Measurements from ENCODE around the gene FAM171A2.
"Not testable (repeated sequence)": the region's sequence is repeated elsewhere in the genome, so short reads cannot be mapped to it uniquely, and the experiment has no call there.

Gene FAM171A2

GRCh38 chr17:44343510-44344209, 20.0 kb downstream of the FAM171A2 start:
- DNase-seq: no peak

- not testable (repeated sequence) for DNase-seq
Measured at GRCh38 chr17:44340553-44340952, 23.1 kb downstream of the FAM171A2 start.

GRCh38 chr17:44338702-44339101, 25.0 kb downstream of the FAM171A2 start:
- no peak for DNase-seq

- no peak for DNase-seq
Measured at GRCh38 chr17:44335968-44336367, 27.7 kb downstream of the FAM171A2 start.

GRCh38 chr17:44335564-44335963, 28.1 kb downstream of the FAM171A2 start:
- no peak for DNase-seq

- DNase-seq: no peak
Measured at GRCh38 chr17:44334727-44335126, 28.9 kb downstream of the FAM171A2 start.

- no peak for DNase-seq
Measured at GRCh38 chr17:44334315-44334714, 29.3 kb downstream of the FAM171A2 start.

GRCh38 chr17:44333371-44333770, 30.3 kb downstream of the FAM171A2 start:
- DNase-seq: no peak

- DNase-seq: peak; percentile 82
Measured at GRCh38 chr17:44331249-44331760, 32.3 kb downstream of the FAM171A2 start.

GRCh38 chr17:44330263-44330662, 33.4 kb downstream of the FAM171A2 start:
- DNase-seq: not testable (repeated sequence)

GRCh38 chr17:44329516-44329915, 34.1 kb downstream of the FAM171A2 start:
- not testable (repeated sequence) for DNase-seq

- no peak for DNase-seq
Measured at GRCh38 chr17:44327715-44328449, 35.8 kb downstream of the FAM171A2 start.

GRCh38 chr17:44326861-44327444, 36.7 kb downstream of the FAM171A2 start:
- DNase-seq: peak; percentile 95

- peak; percentile 93 for DNase-seq
Measured at GRCh38 chr17:44324571-44325275, 38.9 kb downstream of the FAM171A2 start, which contains the start of gene SLC25A39. Gene SLC25A39, minus strand, starts transcription at chr17:44324823. Its CDS starts 1,261 bp downstream, at chr17:44323562.

GRCh38 chr17:44324092-44324570, 39.5 kb downstream of the FAM171A2 start:
- peak; percentile 45 for DNase-seq

- DNase-seq: no peak
Measured at GRCh38 chr17:44323359-44324091, 40.1 kb downstream of the FAM171A2 start.

GRCh38 chr17:44322236-44322895, 41.3 kb downstream of the FAM171A2 start:
- DNase-seq: no peak

GRCh38 chr17:44321246-44322120, 42.2 kb downstream of the FAM171A2 start:
- no peak for DNase-seq

- DNase-seq: no peak
Measured at GRCh38 chr17:44320066-44320465, 43.6 kb downstream of the FAM171A2 start.

All from NCI-H146 (cell line).